22Rv1 (cell line): Measurements from ENCODE around the gene GJB6.
A peak's percentile ranks its signal among the peaks of the same experiment; 100 is the strongest.

ENCODE experiments used
- H3K27ac ChIP-seq: fragments of 450-650 bp; 2 replicates; pipeline ENCODE4 v1.5.1; 2017
- ZFX ChIP-seq: fragments of 450-650 bp; IDR thresholded peaks from 2 replicates; pipeline ENCODE4 v1.6.1; 2017; ENCODE audit warnings: antibody characterized with exemption, borderline replicate concordance
- TF ChIP-seq, protein P1 (sequence below): fragments of 450-650 bp; IDR thresholded peaks from 2 replicates; pipeline ENCODE4 v1.5.1; 2017; ENCODE audit warnings: mild to moderate bottlenecking

GJB6 gene

DNA sequence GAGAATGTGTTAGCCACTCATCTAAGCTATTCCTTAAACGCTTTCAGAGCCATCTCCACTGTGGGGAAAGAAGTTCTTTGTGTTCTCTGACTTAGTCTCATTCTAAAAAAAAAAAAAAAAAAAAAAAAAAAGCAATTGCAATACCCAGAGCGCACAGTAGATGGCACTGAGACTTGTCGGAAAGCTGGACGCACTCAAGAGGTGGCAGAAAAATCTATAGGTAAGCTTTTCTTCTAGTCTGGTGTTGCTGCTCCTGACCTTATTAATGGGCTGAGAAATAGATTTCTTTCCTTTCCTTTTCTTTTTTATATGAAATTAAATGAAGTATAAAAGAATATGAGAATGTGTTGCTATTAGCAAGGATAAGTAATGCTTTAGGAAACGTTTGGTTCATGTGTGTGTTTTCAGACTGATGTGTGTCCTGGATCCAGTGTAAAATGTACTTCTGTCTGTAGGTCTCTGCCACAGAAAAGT, 34.7 kb downstream of the GJB6 start:
- TF ChIP-seq, protein P1, sequence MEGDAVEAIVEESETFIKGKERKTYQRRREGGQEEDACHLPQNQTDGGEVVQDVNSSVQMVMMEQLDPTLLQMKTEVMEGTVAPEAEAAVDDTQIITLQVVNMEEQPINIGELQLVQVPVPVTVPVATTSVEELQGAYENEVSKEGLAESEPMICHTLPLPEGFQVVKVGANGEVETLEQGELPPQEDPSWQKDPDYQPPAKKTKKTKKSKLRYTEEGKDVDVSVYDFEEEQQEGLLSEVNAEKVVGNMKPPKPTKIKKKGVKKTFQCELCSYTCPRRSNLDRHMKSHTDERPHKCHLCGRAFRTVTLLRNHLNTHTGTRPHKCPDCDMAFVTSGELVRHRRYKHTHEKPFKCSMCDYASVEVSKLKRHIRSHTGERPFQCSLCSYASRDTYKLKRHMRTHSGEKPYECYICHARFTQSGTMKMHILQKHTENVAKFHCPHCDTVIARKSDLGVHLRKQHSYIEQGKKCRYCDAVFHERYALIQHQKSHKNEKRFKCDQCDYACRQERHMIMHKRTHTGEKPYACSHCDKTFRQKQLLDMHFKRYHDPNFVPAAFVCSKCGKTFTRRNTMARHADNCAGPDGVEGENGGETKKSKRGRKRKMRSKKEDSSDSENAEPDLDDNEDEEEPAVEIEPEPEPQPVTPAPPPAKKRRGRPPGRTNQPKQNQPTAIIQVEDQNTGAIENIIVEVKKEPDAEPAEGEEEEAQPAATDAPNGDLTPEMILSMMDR, result peak; percentile 90
- no peak for TF ChIP-seq ZFX
- no peak overlapping the region for H3K27ac ChIP-seq

DNA sequence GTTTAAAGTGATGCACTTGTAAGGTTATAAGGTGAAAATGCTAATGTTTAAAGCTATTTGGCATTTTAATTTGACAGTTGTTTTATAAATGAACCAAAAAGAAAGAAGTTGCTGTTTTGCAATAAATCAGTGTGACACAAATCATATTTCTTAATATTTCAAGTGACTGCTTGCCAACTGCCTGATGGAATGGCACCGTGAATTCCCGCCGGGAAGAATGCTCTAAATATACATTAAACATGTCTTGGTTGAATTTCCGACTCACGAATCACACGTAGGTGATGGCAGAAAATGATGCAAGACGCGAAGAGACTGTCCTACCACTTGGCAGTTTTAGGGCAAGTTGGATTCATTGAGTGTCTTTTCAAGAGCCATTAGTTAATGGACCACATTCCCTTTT, 36.3 kb downstream of the GJB6 start:
- TF ChIP-seq, protein P1, result no peak
- TF ChIP-seq ZFX, result no peak
- H3K27ac ChIP-seq, result no peak overlapping the region

DNA sequence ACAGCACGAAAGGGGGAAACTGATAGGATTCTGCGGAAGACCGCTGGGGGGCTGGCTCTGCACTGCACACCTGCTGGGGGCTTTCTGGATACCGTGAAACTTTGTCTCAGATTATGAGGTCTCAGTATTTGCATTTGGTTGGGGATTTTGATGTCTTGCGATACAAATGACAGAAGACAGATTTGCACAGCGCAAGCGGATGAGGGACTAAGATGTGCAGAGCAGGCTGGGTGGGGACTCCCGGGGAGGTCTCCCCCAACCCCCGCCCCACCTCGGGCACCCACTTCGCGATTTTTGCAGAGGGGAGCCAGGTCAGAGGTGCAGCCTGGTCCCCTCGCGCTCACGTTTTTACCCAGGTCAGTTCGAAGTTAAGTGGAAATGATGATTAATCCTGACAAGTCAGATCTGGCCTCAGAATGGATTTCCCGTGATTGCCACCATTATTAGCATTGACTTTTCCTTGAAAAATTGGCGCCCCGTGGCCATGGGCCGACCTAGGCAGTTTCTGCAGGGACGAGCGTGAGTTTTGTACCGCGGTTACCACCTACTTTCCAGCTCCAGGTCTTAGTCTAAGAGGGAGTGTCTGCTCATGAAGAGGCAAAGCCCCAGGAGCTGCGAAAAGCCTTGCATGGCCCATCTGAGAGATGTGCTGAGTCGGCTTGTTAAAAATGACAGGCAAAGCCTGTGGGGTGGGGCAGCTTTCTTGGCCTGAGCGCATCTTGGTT, 38.0 kb downstream of the GJB6 start:
- TF ChIP-seq ZFX, result no peak
- TF ChIP-seq, protein P1, result no peak
- no peak overlapping the region for H3K27ac ChIP-seq

DNA sequence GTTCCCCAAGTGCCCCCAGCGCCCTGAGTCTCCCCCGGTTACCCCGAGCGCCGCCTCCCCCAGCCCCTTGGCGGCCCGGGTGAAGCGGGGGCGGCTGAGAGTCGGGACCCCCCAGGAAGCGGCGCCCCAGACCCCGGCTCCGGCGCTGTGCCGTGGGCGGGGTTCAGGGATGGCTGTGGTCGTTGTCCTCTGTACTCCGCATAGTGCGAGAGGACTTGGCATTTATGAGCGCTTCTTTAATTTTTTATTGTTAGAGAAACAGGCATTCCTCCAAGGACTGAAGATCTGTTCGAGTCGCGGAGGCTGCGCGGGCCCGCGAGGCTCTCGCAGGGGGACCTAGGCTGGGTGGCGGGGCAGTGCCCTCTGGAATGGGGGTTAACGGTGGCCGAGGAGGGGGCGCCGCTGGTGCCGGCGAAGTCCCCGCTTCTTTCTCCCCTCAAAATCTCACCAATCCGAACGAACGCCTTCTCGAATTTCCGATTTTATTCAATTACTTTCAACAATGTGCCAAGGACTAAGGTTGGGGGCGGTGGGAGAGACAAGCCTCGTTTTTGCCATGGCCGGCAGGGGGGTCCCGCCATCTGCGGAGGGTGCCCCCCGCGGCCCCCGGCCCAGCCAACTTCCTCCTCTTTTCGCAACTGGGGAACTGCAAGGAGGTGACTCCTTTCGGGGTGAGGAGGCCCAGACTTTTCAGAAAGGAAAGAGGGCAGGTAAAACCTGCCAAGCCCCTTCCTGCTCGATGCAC, 38.8 kb downstream of the GJB6 start:
- H3K27ac ChIP-seq, result no peak overlapping the region
- TF ChIP-seq ZFX, result no peak
- TF ChIP-seq, protein P1, result no peak

DNA sequence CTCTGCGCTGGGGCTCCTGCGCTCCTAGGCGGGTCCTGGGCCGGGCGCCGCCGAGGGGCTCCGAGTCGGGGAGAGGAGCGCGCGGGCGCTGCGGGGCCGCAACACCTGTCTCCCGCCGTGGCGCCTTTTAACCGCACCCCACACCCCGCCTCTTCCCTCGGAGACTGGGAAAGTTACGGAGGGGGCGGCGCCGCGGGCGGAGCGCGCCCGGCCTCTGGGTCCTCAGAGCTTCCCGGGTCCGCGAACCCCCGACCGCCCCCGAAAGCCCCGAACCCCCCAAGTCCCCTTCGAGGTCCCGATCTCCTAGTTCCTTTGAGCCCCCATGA, 39.3 kb downstream of the GJB6 start, which contains the start of gene GJB2:
TSS of gene GJB2 (minus strand) at position 103 of the 326 bp plus-strand sequence. CDS start 3,357 bp downstream, outside the sequence.
- TF ChIP-seq, protein P1, result no peak
- TF ChIP-seq ZFX, result no peak
- H3K27ac ChIP-seq, result no peak within 1 kb of the TSS

DNA sequence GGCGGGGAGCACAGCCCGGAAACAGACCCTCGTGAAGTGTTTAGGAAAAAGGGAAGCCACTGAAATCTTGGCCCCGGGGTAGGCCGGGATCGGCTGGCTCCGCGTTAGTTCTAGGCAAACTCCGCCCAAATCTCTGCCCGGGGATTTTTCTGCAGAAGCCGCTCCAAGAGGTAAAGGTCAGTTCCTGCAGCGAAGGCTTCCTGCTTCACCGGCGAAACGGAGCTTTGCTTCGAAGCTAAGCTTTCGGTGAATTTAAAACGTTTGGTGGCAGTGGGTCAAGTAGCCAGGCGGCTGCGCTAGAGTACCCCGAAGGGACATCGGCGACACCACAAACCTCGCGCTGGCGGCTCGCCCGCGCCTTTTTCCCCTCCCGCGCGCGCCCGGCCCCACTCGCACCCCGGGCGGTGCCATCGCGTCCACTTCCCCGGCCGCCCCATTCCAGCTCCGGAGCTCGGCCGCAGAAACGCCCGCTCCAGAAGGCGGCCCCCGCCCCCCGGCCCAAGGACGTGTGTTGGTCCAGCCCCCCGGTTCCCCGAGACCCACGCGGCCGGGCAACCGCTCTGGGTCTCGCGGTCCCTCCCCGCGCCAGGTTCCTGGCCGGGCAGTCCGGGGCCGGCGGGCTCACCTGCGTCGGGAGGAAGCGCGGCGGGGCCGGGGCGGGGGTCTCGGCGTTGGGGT, 39.8 kb downstream of the GJB6 start:
- H3K27ac ChIP-seq, result no peak overlapping the region
- no peak for TF ChIP-seq ZFX
- TF ChIP-seq, protein P1, result no peak
